GM21723 (cell line): Measurements from ENCODE around the gene PPTC7.

ENCODE experiments used
- ATAC-seq: cut with Tn5 transposase; IDR thresholded peaks from one replicate; pipeline ENCODE4 v1.9.1; 2021; ENCODE audit warnings: mild to moderate bottlenecking, moderate library complexity; ENCODE audit not compliant: unreplicated experiment

The PPTC7 gene

GRCh38 chr12:110498984-110499706, 84.0 kb downstream of the PPTC7 start:
- no peak for ATAC-seq
